ENCODE results near the gene ERCC3. TPM values are rescaled to one million over a fixed set of nuclear protein-coding genes. Genes with fewer than 3 reads are reported as not detected.

ERCC3 gene
- polyA plus RNA-seq, 4 donors, result 13.8 to 38.9 (median 17.9) TPM

DNA sequence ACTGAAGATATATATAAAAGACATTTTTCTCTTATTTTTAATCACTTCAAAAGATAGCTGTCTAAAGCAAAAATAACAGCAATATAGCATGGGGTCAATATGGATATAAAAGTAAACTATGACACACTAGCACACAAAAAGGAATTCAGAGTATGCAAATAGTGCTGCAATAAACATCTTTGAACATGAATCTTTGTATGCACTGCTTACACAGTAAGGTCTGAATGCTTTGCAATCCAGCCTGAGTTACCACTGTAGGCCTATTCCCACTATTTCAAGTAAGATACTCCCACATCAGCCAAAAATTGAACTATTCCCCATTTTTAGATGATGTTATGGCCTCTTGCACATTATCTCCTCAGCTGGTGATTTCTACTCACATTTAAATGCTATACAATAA, 27.4 kb upstream of the ERCC3 start:
- FAIRE-seq (no peak), DNase-seq (no peak)
- H3K4me1 ChIP-seq (ENCODE audit: control insufficient read depth in 3 of 3, insufficient read depth in 2 of 3, low read depth in 1 of 3, low read length in 2 of 3), result no peaks in the 10 kb centered on the region
- no peak overlapping the region for H3K4me3 ChIP-seq (ENCODE audit: low read depth in 1 of 3, low read length in 3 of 3)
- H3K9me3 ChIP-seq (ENCODE audit: control insufficient read depth in 2 of 2, insufficient read depth in 1 of 2, low read depth in 1 of 2, low read length in 1 of 2), result peaks cover 0 to 10% of the 10 kb centered on the region in 2 donors
- H3K36me3 ChIP-seq (ENCODE audit: control insufficient read depth in 3 of 3, insufficient read depth in 2 of 3, low read depth in 1 of 3, low read length in 3 of 3), result peaks cover 2 to 31% (median 21%) of the 10 kb centered on the region in 3 donors
- H3K27ac ChIP-seq (ENCODE audit: low read depth in 1 of 3, low read length in 2 of 3), result no peak overlapping the region
- no peaks in the 10 kb centered on the region for H3K27me3 ChIP-seq (ENCODE audit: control insufficient read depth in 3 of 3, insufficient read depth in 3 of 3, low read length in 3 of 3)

DNA sequence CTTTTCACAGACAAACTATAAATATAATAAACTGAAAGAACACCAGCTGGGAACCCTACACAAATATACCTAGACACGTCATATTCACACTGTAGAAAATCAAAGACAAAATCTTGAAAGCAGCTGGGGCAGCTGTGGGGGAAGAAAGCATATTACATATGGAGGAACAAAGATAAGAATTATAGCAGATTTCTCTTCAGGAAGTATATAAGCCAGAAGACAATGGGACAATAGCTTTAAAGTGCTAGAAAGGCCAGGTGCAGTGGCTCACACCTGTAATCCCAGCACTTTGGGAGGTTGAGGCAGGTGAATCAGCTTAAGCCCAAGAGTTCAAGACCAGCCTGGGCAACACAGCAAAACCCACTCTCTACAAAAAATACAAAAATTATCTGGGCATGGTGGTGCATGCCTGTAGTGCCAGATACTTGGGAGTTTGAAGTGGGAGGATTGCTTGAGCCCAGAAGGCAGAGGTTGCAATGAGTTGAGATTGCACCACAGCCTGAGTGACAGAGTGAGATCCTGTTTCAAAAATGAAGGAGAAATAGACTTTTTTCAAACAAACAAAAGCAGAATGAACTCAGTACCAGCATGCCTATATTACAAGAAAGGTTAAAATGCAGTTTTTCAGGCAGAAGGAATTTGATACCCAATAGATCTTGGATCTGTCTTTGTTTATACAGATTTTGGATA, 26.8 kb upstream of the ERCC3 start:
- WGBS, 3 donors, result 60 to 98% (median 84%) methylated on average over 1 of the region's 1 CpG
- H3K27ac ChIP-seq (ENCODE audit: low read depth in 1 of 3, low read length in 2 of 3), result no peak overlapping the region
- peaks cover 2 to 36% (median 21%) of the 10 kb centered on the region in 3 donors for H3K36me3 ChIP-seq (ENCODE audit: control insufficient read depth in 3 of 3, insufficient read depth in 2 of 3, low read depth in 1 of 3, low read length in 3 of 3)
- H3K4me1 ChIP-seq (ENCODE audit: control insufficient read depth in 3 of 3, insufficient read depth in 2 of 3, low read depth in 1 of 3, low read length in 2 of 3), result no peaks in the 10 kb centered on the region
- H3K4me3 ChIP-seq (ENCODE audit: low read depth in 1 of 3, low read length in 3 of 3), result no peak overlapping the region
- DNase-seq, result no peak
- H3K27me3 ChIP-seq (ENCODE audit: control insufficient read depth in 3 of 3, insufficient read depth in 3 of 3, low read length in 3 of 3), result no peaks in the 10 kb centered on the region
- peaks cover 0 to 10% of the 10 kb centered on the region in 2 donors for H3K9me3 ChIP-seq (ENCODE audit: control insufficient read depth in 2 of 2, insufficient read depth in 1 of 2, low read depth in 1 of 2, low read length in 1 of 2)
- no peak for FAIRE-seq

DNA sequence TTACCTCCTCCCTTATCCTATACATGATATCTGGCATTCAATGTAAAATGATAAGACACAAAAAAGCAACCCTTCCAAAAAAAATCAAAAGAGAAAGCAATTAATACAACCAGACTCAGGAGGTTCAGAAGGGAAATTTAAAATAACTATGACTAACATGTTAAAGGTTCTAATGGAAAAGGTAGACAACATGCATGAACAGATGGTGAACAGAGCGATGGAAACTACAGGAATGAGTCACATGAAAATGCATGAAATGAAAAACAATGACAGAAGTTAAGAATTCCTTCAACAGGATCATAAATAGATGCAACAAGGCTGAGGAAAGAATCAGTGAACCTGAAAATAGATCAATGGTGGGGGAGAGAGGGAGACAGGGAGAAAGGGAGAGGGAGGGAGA, 26.1 kb upstream of the ERCC3 start:
- Histone ChIP-seq H3K36me3 (ENCODE audit: control insufficient read depth in 3 of 3, insufficient read depth in 2 of 3, low read depth in 1 of 3, low read length in 3 of 3) (peaks cover 2 to 36% (median 20%) of the 10 kb centered on the region in 3 donors), H3K9me3 (ENCODE audit: control insufficient read depth in 2 of 2, insufficient read depth in 1 of 2, low read depth in 1 of 2, low read length in 1 of 2) (peaks cover 0 to 10% of the 10 kb centered on the region in 2 donors), H3K4me3 (ENCODE audit: low read depth in 1 of 3, low read length in 3 of 3) (no peak overlapping the region), H3K27ac (ENCODE audit: low read depth in 1 of 3, low read length in 2 of 3) (no peak overlapping the region), H3K27me3 (ENCODE audit: control insufficient read depth in 3 of 3, insufficient read depth in 3 of 3, low read length in 3 of 3) (no peaks in the 10 kb centered on the region), H3K4me1 (ENCODE audit: control insufficient read depth in 3 of 3, insufficient read depth in 2 of 3, low read depth in 1 of 3, low read length in 2 of 3) (no peaks in the 10 kb centered on the region)
- no peak for DNase-seq
- FAIRE-seq, result no peak
- 83 to 100% (median 98%) methylated on average over 1 of the region's 1 CpG for WGBS, 3 donors

DNA sequence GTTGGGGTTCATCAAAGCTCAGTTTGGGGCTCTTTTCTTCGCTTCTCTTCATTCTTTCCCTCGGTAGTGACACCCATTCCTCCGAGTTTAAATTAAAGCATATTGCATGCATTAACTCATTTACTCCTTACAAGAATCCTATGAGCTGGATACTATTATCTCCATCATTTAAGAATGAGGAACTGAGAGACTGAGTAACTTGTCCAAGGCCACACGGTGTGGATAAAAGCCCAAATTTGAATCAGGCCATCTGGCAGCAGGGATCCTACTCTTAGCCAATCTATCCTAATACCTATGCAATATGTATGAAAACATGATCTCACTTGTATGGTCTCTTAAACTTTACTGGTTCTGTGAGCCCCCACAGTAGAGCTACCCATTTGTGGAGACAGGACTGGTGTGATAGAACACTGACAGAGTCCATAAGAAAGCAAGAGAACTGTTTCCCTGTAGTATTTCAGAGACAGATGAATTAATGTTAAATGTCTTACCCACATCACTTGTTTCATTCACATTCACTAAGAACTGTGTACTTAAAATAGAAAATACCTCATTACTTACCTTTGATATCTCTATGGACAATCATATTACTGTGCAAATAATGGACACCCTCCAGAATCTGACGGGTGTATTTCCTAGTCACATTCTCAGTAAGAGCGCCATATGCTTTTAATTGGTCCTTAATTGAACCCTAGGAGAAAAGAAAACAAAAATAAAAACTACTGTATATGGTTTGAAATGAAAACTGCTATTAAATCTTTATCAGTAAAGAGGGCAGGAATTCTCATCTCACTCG, 20.4 kb upstream of the ERCC3 start:
- peaks cover 11 to 41% (median 29%) of the 10 kb centered on the region in 3 donors for H3K36me3 ChIP-seq (ENCODE audit: control insufficient read depth in 3 of 3, insufficient read depth in 2 of 3, low read depth in 1 of 3, low read length in 3 of 3)

DNA sequence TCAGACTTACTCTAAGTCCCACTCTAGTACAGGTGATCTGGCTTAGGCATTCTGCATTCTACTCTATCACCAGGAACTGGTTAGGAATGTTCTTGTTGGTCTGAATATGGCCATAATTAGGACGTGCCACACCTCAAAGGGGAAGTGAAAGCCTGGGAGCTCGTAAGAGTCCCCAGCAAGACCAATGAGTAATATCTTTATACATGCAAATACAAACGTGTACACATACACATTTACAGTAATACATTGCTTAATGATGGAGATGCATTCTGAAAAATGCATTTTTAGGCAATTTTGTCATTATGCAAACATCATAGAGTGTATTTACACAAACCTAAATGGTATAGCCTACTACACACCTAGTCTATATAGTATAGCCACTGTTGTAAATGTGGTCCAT, 19.5 kb upstream of the ERCC3 start:
- no peak overlapping the region for H3K4me3 ChIP-seq (ENCODE audit: low read depth in 1 of 3, low read length in 3 of 3)
- DNase-seq (peak in 1 of 2 donors; percentile 14), FAIRE-seq (no peak)
- no peak overlapping the region for H3K27ac ChIP-seq (ENCODE audit: low read depth in 1 of 3, low read length in 2 of 3)
- H3K36me3 ChIP-seq (ENCODE audit: control insufficient read depth in 3 of 3, insufficient read depth in 2 of 3, low read depth in 1 of 3, low read length in 3 of 3), result peaks cover 14 to 36% (median 24%) of the 10 kb centered on the region in 3 donors
- WGBS, 3 donors, result 55 to 64% (median 62%) methylated on average over 3 of the region's 3 CpGs
- peaks cover 0 to 3% (median 0%) of the 10 kb centered on the region in 3 donors for H3K4me1 ChIP-seq (ENCODE audit: control insufficient read depth in 3 of 3, insufficient read depth in 2 of 3, low read depth in 1 of 3, low read length in 2 of 3)
- no peaks in the 10 kb centered on the region for H3K9me3 ChIP-seq (ENCODE audit: control insufficient read depth in 2 of 2, insufficient read depth in 1 of 2, low read depth in 1 of 2, low read length in 1 of 2)
- H3K27me3 ChIP-seq (ENCODE audit: control insufficient read depth in 3 of 3, insufficient read depth in 3 of 3, low read length in 3 of 3), result no peaks in the 10 kb centered on the region

More for the DNA sequence above, 20.4 kb upstream of the ERCC3 start:
- Histone ChIP-seq H3K27ac (ENCODE audit: low read depth in 1 of 3, low read length in 2 of 3) (no peak overlapping the region), H3K4me3 (ENCODE audit: low read depth in 1 of 3, low read length in 3 of 3) (no peak overlapping the region), H3K9me3 (ENCODE audit: control insufficient read depth in 2 of 2, insufficient read depth in 1 of 2, low read depth in 1 of 2, low read length in 1 of 2) (no peaks in the 10 kb centered on the region), H3K27me3 (ENCODE audit: control insufficient read depth in 3 of 3, insufficient read depth in 3 of 3, low read length in 3 of 3) (no peaks in the 10 kb centered on the region), H3K4me1 (ENCODE audit: control insufficient read depth in 3 of 3, insufficient read depth in 2 of 3, low read depth in 1 of 3, low read length in 2 of 3) (peaks cover 0 to 3% (median 0%) of the 10 kb centered on the region in 3 donors)
- FAIRE-seq (no peak), DNase-seq (no peak)
- 83 to 89% (median 88%) methylated on average over 7 of the region's 7 CpGs for WGBS, 3 donors

DNA sequence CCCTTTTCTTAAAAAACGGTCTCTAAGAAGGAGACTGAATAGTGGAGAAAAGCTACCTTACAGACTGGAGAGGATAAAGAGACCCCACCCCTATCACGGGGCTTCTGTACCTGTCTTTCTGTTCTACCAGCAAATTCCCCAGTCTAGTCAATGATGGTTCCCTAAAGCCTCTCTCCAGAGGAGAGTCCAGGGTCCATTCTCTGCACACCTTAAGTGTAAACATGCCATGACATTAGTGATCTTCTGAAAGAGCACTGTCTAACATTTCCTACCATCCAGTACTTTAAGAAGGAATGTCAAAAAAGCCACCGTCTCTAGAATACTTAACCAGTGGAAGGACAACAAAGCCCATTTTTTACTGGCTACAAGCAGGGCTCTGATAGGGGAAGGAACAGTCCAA, 17.0 kb upstream of the ERCC3 start:
- FAIRE-seq (no peak), DNase-seq (peak; percentile 10 to 29)
- Histone ChIP-seq H3K27ac (ENCODE audit: low read depth in 1 of 3, low read length in 2 of 3) (no peak overlapping the region), H3K4me1 (ENCODE audit: control insufficient read depth in 3 of 3, insufficient read depth in 2 of 3, low read depth in 1 of 3, low read length in 2 of 3) (peaks cover 0 to 3% (median 0%) of the 10 kb centered on the region in 3 donors), H3K4me3 (ENCODE audit: low read depth in 1 of 3, low read length in 3 of 3) (no peak overlapping the region), H3K27me3 (ENCODE audit: control insufficient read depth in 3 of 3, insufficient read depth in 3 of 3, low read length in 3 of 3) (no peaks in the 10 kb centered on the region), H3K36me3 (ENCODE audit: control insufficient read depth in 3 of 3, insufficient read depth in 2 of 3, low read depth in 1 of 3, low read length in 3 of 3) (peaks cover 18 to 35% (median 21%) of the 10 kb centered on the region in 3 donors), H3K9me3 (ENCODE audit: control insufficient read depth in 2 of 2, insufficient read depth in 1 of 2, low read depth in 1 of 2, low read length in 1 of 2) (no peaks in the 10 kb centered on the region)
- WGBS, 3 donors, result 83 to 88% (median 87%) methylated on average over 3 of the region's 3 CpGs

DNA sequence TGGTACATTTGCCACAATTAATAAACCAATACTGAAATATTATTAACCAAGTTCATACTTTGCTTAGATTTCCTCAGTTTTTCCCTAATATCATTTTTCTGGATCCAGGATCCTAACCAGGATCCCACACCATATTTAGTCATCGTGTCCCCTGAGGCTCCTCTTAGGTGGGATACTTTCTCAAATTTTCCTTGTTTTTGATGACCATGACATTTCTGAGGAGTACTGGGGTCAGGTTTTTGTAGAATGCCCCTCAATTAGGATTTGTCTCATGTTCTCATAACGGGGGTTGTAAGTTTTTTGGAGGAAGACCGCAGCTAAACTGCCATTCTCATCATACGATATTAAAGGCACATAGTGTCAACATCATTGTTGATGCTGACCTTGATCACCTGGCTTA, 15.5 kb upstream of the ERCC3 start:
- DNase-seq (no peak), FAIRE-seq (no peak)
- 93 to 94% (median 94%) methylated on average over 4 of the region's 4 CpGs for WGBS, 3 donors
- Histone ChIP-seq H3K4me1 (ENCODE audit: control insufficient read depth in 3 of 3, insufficient read depth in 2 of 3, low read depth in 1 of 3, low read length in 2 of 3) (peaks cover 0 to 3% (median 0%) of the 10 kb centered on the region in 3 donors), H3K27ac (ENCODE audit: low read depth in 1 of 3, low read length in 2 of 3) (no peak overlapping the region), H3K36me3 (ENCODE audit: control insufficient read depth in 3 of 3, insufficient read depth in 2 of 3, low read depth in 1 of 3, low read length in 3 of 3) (peaks cover 18 to 28% (median 22%) of the 10 kb centered on the region in 3 donors), H3K27me3 (ENCODE audit: control insufficient read depth in 3 of 3, insufficient read depth in 3 of 3, low read length in 3 of 3) (no peaks in the 10 kb centered on the region), H3K4me3 (ENCODE audit: low read depth in 1 of 3, low read length in 3 of 3) (no peak overlapping the region), H3K9me3 (ENCODE audit: control insufficient read depth in 2 of 2, insufficient read depth in 1 of 2, low read depth in 1 of 2, low read length in 1 of 2) (no peaks in the 10 kb centered on the region)

DNA sequence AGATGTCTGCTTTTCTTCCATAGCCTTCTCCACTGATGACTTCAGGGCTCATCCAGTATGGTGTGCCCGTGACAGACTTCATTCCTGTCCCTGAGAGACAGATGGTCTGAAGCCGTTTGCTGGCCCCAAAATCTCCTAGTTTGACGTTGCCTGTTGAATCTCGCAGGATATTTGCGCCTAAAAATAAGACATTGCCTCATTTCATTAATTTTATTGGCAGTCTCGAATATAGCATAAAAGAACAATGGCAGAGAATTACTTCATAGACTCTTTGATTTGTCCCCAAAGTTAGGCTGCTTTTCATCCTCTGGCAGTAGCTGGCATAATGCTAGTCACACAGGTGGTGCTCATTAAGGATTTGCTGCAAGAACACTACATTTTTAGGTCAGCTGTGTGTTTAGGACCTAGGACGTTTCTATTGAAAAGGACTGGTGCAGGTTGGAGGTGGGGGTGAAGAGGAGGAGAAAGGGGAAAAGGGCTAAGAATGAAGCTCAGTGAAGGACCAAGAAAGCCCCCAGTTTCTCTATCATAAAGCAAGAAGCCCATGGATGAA, 14.7 kb upstream of the ERCC3 start:
- FAIRE-seq (no peak), DNase-seq (no peak)
- Histone ChIP-seq H3K27ac (ENCODE audit: low read depth in 1 of 3, low read length in 2 of 3) (no peak overlapping the region), H3K4me3 (ENCODE audit: low read depth in 1 of 3, low read length in 3 of 3) (no peak overlapping the region), H3K9me3 (ENCODE audit: control insufficient read depth in 2 of 2, insufficient read depth in 1 of 2, low read depth in 1 of 2, low read length in 1 of 2) (no peaks in the 10 kb centered on the region), H3K36me3 (ENCODE audit: control insufficient read depth in 3 of 3, insufficient read depth in 2 of 3, low read depth in 1 of 3, low read length in 3 of 3) (peaks cover 16 to 26% (median 18%) of the 10 kb centered on the region in 3 donors), H3K27me3 (ENCODE audit: control insufficient read depth in 3 of 3, insufficient read depth in 3 of 3, low read length in 3 of 3) (no peaks in the 10 kb centered on the region), H3K4me1 (ENCODE audit: control insufficient read depth in 3 of 3, insufficient read depth in 2 of 3, low read depth in 1 of 3, low read length in 2 of 3) (peaks cover 0 to 3% (median 0%) of the 10 kb centered on the region in 3 donors)
- 91 to 97% (median 94%) methylated on average over 7 of the region's 7 CpGs for WGBS, 3 donors

Measured in small intestine (tissue), 7 donors.